Panc1 (cell line): ENCODE measurements around the gene COL26A1.

Experiments used
- CTCF ChIP-seq: fragments of 450-650 bp; IDR thresholded peaks from 2 replicates; pipeline ENCODE4 v1.5.1; 2017; ENCODE audit warnings: mild to moderate bottlenecking
- POLR2AphosphoS5 ChIP-seq: IDR thresholded peaks from 2 replicates; pipeline ENCODE4 v1.6.1; 2012; ENCODE audit warnings: mild to moderate bottlenecking, low read depth, low read length, moderate library complexity
- REST ChIP-seq, 2 experiments: IDR thresholded peaks; 2 replicates each; pipeline ENCODE4 v1.6.1; 2011 to 2012; ENCODE audit warnings: low read depth in 2 of 2, control low read depth in 1 of 2, low read length in 1 of 2, mild to moderate bottlenecking in 1 of 2, moderate library complexity in 1 of 2; ENCODE audit not compliant: insufficient read depth in 1 of 2
- SIN3A ChIP-seq: IDR thresholded peaks from 2 replicates; pipeline ENCODE4 v1.6.1; 2012; ENCODE audit warnings: low read depth, mild to moderate bottlenecking, low read length, moderate library complexity, borderline replicate concordance; ENCODE audit not compliant: insufficient read depth

- no peak for TF ChIP-seq POLR2AphosphoS5
- TF ChIP-seq CTCF = no peak
- no peak for TF ChIP-seq REST (IDR thresholded peaks at IDR 0.05; ENCODE audit: insufficient read depth in 1 of 2, low read depth in 2 of 2, low read length in 1 of 2)
- no peak for TF ChIP-seq SIN3A
Measured at GRCh38 chr7:101575168-101575567, 212.5 kb downstream of the COL26A1 start.
